ENCODE data around the gene PSMD11. TPM values are rescaled to one million over a fixed set of nuclear protein-coding genes. Genes with fewer than 3 reads are reported as not detected.

The PSMD11 gene
- total and polyA plus RNA-seq, 4 donors: 47.8 to 87.9 (median 67.6) TPM

DNA sequence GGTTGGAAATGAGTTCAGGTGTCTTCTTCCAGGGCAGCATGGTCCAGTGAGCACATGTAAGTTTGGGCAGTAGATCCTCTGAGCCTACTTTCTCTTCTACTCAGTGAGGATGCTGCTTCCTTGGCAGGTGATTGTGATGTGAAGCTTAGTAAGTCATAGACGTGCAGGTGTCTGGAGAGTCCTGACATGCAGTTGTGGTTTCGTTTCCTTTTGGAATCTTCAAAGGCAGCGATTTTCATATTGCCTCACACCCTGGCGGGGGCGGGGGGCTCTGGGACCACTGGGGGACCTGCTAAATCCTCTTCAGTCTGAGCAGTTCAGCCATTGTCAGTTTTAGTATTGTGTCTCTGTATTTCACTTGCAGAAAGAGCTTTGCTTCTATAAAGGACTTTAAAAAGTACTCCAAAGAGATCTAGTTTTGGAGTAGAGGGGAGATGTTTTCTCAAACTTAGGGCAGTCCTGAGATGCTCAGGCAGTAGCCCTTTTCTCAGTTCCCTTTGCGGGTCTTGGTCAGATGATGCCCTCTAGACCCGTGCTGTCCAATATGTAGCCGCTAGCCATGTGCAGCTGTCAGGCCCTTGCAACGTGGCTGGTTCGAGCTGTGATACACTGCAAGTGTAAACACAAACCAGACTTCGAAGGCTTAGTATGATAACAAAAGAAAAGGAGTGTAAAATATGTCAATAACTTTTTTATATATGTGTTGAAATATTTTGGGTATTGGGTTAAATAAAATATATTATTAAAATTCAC is 38.4 kb downstream of the PSMD11 start:
- WGBS, 2 donors: 76 to 82% methylated on average over 11 of the region's 11 CpGs
- H3K4me1 ChIP-seq (ENCODE audit: control insufficient read depth in 5 of 5, insufficient read depth in 5 of 5, low read length in 5 of 5): peaks cover 0 to 27% (median 9%) of the 10 kb centered on the region in 5 donors
- H3K27me3 ChIP-seq (ENCODE audit: control insufficient read depth in 3 of 3, insufficient read depth in 3 of 3, low read length in 2 of 3): no peaks in the 10 kb centered on the region
- peak overlapping the region in 1 of 2 donors; percentile 28 for H3K9ac ChIP-seq (ENCODE audit: insufficient read depth in 1 of 2, low read length in 2 of 2)
- H3K27ac ChIP-seq (ENCODE audit: low read depth in 1 of 2, low read length in 1 of 2): no peak overlapping the region
- DNase-seq (no peak), ATAC-seq (ENCODE audit: insufficient read depth, low FRiP score) (no peak)
- no peak overlapping the region for H3K4me3 ChIP-seq
- TF ChIP-seq, protein P1, sequence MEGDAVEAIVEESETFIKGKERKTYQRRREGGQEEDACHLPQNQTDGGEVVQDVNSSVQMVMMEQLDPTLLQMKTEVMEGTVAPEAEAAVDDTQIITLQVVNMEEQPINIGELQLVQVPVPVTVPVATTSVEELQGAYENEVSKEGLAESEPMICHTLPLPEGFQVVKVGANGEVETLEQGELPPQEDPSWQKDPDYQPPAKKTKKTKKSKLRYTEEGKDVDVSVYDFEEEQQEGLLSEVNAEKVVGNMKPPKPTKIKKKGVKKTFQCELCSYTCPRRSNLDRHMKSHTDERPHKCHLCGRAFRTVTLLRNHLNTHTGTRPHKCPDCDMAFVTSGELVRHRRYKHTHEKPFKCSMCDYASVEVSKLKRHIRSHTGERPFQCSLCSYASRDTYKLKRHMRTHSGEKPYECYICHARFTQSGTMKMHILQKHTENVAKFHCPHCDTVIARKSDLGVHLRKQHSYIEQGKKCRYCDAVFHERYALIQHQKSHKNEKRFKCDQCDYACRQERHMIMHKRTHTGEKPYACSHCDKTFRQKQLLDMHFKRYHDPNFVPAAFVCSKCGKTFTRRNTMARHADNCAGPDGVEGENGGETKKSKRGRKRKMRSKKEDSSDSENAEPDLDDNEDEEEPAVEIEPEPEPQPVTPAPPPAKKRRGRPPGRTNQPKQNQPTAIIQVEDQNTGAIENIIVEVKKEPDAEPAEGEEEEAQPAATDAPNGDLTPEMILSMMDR (IDR thresholded peaks at IDR 0.05; ENCODE audit: control extremely low read depth, extremely low read depth): no peak
- peaks cover 10 to 40% (median 28%) of the 10 kb centered on the region in 4 donors for H3K36me3 ChIP-seq (ENCODE audit: control insufficient read depth in 4 of 4, insufficient read depth in 4 of 4, low read length in 4 of 4)
- H3K9me3 ChIP-seq (ENCODE audit: control insufficient read depth in 4 of 4, insufficient read depth in 3 of 4, low read length in 3 of 4): no peaks in the 10 kb centered on the region

DNA sequence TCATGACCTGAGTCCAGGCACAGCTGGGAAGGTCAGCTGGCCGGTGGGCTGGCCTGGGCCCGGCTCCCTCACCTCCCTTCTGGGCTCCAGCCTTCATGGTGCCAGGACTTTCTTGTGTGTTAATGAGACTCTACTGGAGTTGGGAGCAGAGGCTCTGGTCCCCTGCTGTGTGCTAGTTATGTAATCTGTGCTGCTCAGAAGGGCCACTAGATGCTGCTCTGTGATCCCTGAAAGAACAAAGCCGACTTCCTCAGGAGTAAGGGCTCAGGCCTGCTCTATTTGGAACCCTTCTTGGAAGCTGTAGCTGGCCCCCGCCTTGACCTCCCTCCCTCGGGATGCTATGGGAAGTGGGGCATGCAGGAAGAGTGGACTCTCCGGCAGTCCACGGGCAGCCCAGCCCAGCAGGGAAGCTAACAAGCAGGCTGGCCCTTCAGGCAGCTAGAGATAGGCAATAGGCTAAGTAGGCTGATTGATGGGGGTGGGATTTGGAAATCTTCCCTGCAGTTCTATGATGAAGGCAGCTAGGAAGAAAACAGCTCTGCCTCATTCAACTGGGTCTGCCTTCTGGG is 39.2 kb downstream of the PSMD11 start:
- no peaks in the 10 kb centered on the region for H3K27me3 ChIP-seq (ENCODE audit: control insufficient read depth in 3 of 3, insufficient read depth in 3 of 3, low read length in 2 of 3)
- H3K36me3 ChIP-seq (ENCODE audit: control insufficient read depth in 4 of 4, insufficient read depth in 4 of 4, low read length in 4 of 4): peaks cover 10 to 35% (median 23%) of the 10 kb centered on the region in 4 donors
- H3K9ac ChIP-seq (ENCODE audit: insufficient read depth in 1 of 2, low read length in 2 of 2): peak overlapping the region in 1 of 2 donors; percentile 30
- peaks cover 0 to 35% (median 14%) of the 10 kb centered on the region in 5 donors for H3K4me1 ChIP-seq (ENCODE audit: control insufficient read depth in 5 of 5, insufficient read depth in 5 of 5, low read length in 5 of 5)
- H3K9me3 ChIP-seq (ENCODE audit: control insufficient read depth in 4 of 4, insufficient read depth in 3 of 4, low read length in 3 of 4): peaks cover 0 to 3% (median 0%) of the 10 kb centered on the region in 4 donors
- WGBS, 2 donors: 40 to 48% methylated on average over 7 of the region's 7 CpGs
- ATAC-seq (ENCODE audit: insufficient read depth, low FRiP score): no peak
- peak; percentile 87 to 95 (median 92) for DNase-seq
- H3K27ac ChIP-seq (ENCODE audit: low read depth in 1 of 2, low read length in 1 of 2): no peak overlapping the region
- TF ChIP-seq, protein P1 (IDR thresholded peaks at IDR 0.05; ENCODE audit: control extremely low read depth, extremely low read depth): peak; percentile 71
- H3K4me3 ChIP-seq: no peak overlapping the region

DNA sequence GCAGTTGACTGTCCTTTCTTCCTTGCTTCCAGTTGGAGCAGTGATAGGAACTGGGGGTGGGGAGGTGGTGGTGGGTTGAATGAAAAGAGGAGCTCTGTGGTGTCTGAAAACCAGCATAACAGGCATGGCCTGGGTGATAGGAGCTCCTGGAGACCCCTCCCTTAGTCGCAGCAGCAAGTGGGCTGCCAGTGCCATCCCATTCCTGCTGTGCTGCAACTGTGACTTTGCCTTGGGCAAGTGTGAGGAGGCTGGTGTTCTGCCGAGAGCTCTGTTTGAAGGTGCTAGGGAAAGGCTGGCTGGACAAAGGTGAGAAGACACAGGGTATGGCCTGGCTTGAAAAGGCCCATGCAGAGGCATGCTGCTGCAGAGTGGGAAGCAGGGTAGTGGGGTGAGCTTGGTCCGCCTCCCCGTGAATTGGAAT is 39.7 kb downstream of the PSMD11 start:
- Histone ChIP-seq H3K27me3 (ENCODE audit: control insufficient read depth in 3 of 3, insufficient read depth in 3 of 3, low read length in 2 of 3) (no peaks in the 10 kb centered on the region), H3K36me3 (ENCODE audit: control insufficient read depth in 4 of 4, insufficient read depth in 4 of 4, low read length in 4 of 4) (peaks cover 8 to 31% (median 19%) of the 10 kb centered on the region in 4 donors), H3K4me1 (ENCODE audit: control insufficient read depth in 5 of 5, insufficient read depth in 5 of 5, low read length in 5 of 5) (peaks cover 0 to 39% (median 14%) of the 10 kb centered on the region in 5 donors), H3K4me3 (no peak overlapping the region), H3K9me3 (ENCODE audit: control insufficient read depth in 4 of 4, insufficient read depth in 3 of 4, low read length in 3 of 4) (peaks cover 0 to 3% (median 0%) of the 10 kb centered on the region in 4 donors), H3K9ac (ENCODE audit: insufficient read depth in 1 of 2, low read length in 2 of 2) (peak overlapping the region in 1 of 2 donors; percentile 30), H3K27ac (ENCODE audit: low read depth in 1 of 2, low read length in 1 of 2) (peak overlapping the region in 1 of 2 donors; percentile 5)
- TF ChIP-seq, protein P1 (IDR thresholded peaks at IDR 0.05; ENCODE audit: control extremely low read depth, extremely low read depth): no peak
- DNase-seq (no peak), ATAC-seq (ENCODE audit: insufficient read depth, low FRiP score) (no peak)
- WGBS, 2 donors: 89% methylated on average over 4 of the region's 4 CpGs

Measured in lung (tissue), 12 donors.